H1 (cell line): ENCODE data around the gene RALA. TPM values are rescaled to one million over a fixed set of nuclear protein-coding genes. Genes with fewer than 3 reads are reported as not detected.

Experiments used
- CTCF ChIA-PET: fragments of 300-600 bp; sonication (Branson Sonifier 250); formaldehyde crosslinking; loops from one replicate; lab custom pipeline; 2021; ENCODE audit not compliant: partially characterized antibody; lab: Charles Lee
- POLR2A ChIA-PET: fragments of 300-600 bp; sonication (Branson Sonifier 250); formaldehyde crosslinking; loops from one replicate; lab custom pipeline; 2021; ENCODE audit warnings: inconsistent platforms; ENCODE audit not compliant: partially characterized antibody; lab: Charles Lee
- DNase-seq, 2 experiments: peaks; one replicate each; pipeline versions ENCODE4 v3.0.0 to v3.0.0-alpha.2; 2010 to 2022; ENCODE audit warnings: low spot score in 2 of 2, low read depth in 1 of 2, mixed read lengths in 1 of 2
- FAIRE-seq: peaks from 2 replicates; lab custom pipeline; 2011; peaks lifted over from hg19 to GRCh38; lab: Jason Lieb, UNC
- H2AFZ ChIP-seq: 2 replicates; pipeline ENCODE4 v1.8.1; 2012; ENCODE audit warnings: low read length, inconsistent platforms
- H2AK5ac ChIP-seq: 2 replicates; pipeline ENCODE4 v1.6.1; 2013; ENCODE audit warnings: low read depth, low read length
- H2BK120ac ChIP-seq: replicated peaks from 2 replicates; pipeline ENCODE3; 2013; ENCODE audit warnings: low read depth, low read length, inconsistent platforms
- H2BK12ac ChIP-seq: 2 replicates; pipeline ENCODE4 v1.6.1; 2013; ENCODE audit warnings: low read depth, low read length
- H2BK15ac ChIP-seq: 2 replicates; pipeline ENCODE4 v1.6.1; 2013; ENCODE audit warnings: low read length
- H2BK20ac ChIP-seq: 2 replicates; pipeline ENCODE4 v1.6.1; 2013; ENCODE audit warnings: low read length
- H2BK5ac ChIP-seq: 2 replicates; pipeline ENCODE4 v1.6.1; 2013; ENCODE audit warnings: low read depth, low read length
- H3K14ac ChIP-seq: 2 replicates; pipeline ENCODE4 v1.6.1; 2013; ENCODE audit warnings: inconsistent platforms; ENCODE audit not compliant: insufficient read length
- H3K18ac ChIP-seq: 2 replicates; pipeline ENCODE4 v1.6.1; 2013; ENCODE audit warnings: low read length; ENCODE audit errors: extremely low read depth
- H3K23ac ChIP-seq: 2 replicates; pipeline ENCODE4 v1.6.1; 2013; ENCODE audit warnings: inconsistent platforms; ENCODE audit not compliant: insufficient read length
- H3K23me2 ChIP-seq: 2 replicates; pipeline ENCODE4 v1.6.1; 2013; ENCODE audit warnings: low read depth, low read length
- H3K27ac ChIP-seq: 2 replicates; pipeline ENCODE4 v1.6.1; 2011; ENCODE audit warnings: low read depth, low read length, inconsistent platforms
- H3K27me3 ChIP-seq, 4 experiments: replicated peaks in 1 of 4; 1 replicate in 1 of 4; 2 replicates in 3 of 4; pipeline versions ENCODE4 v1.6.1 to v1.8.1; 2011 to 2013; ENCODE audit warnings: low read length in 3 of 4, mild to moderate bottlenecking in 3 of 4, inconsistent platforms in 2 of 4, mixed read lengths in 2 of 4, moderate library complexity in 1 of 4; ENCODE audit not compliant: control insufficient read depth in 3 of 4, insufficient read depth in 3 of 4; ENCODE audit errors: extremely low read depth in 1 of 4
- H3K36me3 ChIP-seq, 4 experiments: 2 replicates each; pipeline versions ENCODE4 v1.6.1 to v1.8.1; 2011 to 2013; ENCODE audit warnings: mild to moderate bottlenecking in 4 of 4, low read length in 3 of 4, moderate library complexity in 2 of 4, control low read depth in 1 of 4, inconsistent platforms in 1 of 4; ENCODE audit not compliant: insufficient read depth in 4 of 4, control insufficient read depth in 2 of 4
- H3K4ac ChIP-seq: replicated peaks from 2 replicates; pipeline ENCODE3; 2013; ENCODE audit warnings: low read length, low read depth, mixed read lengths, inconsistent platforms; ENCODE audit not compliant: insufficient read length
- H3K4me1 ChIP-seq, 4 experiments: replicated peaks in 1 of 4; 1 replicate in 1 of 4; 2 replicates in 3 of 4; pipeline versions ENCODE4 v1.6.1 to v1.8.1; 2011 to 2013; ENCODE audit warnings: low read length in 3 of 4, inconsistent platforms in 2 of 4, mixed read lengths in 1 of 4; ENCODE audit not compliant: insufficient read depth in 4 of 4, control insufficient read depth in 3 of 4
- H3K4me2 ChIP-seq, 2 experiments: 2 replicates each; pipeline versions ENCODE4 v1.6.1 to v1.8.1; 2011 to 2013; ENCODE audit warnings: low read depth in 2 of 2, low read length in 2 of 2, control low read depth in 1 of 2, inconsistent platforms in 1 of 2, mild to moderate bottlenecking in 1 of 2; ENCODE audit not compliant: insufficient read depth in 1 of 2
- H3K4me3 ChIP-seq, 4 experiments: fragments of 200-600, 300-600 bp in 1 of 4; sonication (generic), shearing (Covaris generic), sonication (Bioruptor Twin) in 1 of 4; 2 replicates each; pipeline versions ENCODE4 v1.5.1 to v1.8.1; 2011 to 2016; ENCODE audit warnings: low read length in 4 of 4, low read depth in 3 of 4, control low read depth in 2 of 4, inconsistent platforms in 2 of 4, mild to moderate bottlenecking in 2 of 4, mixed read lengths in 1 of 4, moderate library complexity in 1 of 4; ENCODE audit not compliant: insufficient read depth in 2 of 4; ENCODE audit errors: extremely low read depth in 1 of 4
- H3K56ac ChIP-seq: replicated peaks from 2 replicates; pipeline ENCODE3; 2013; ENCODE audit warnings: low read depth, mild to moderate bottlenecking, mixed read lengths, low read length, inconsistent platforms; ENCODE audit not compliant: insufficient read length
- H3K79me1 ChIP-seq: 2 replicates; pipeline ENCODE4 v1.6.1; 2013; ENCODE audit warnings: low read depth, low read length, control low read depth
- H3K79me2 ChIP-seq, 2 experiments: 2 replicates each; pipeline versions ENCODE4 v1.6.1 to v1.8.1; 2012 to 2013; ENCODE audit warnings: low read length in 2 of 2, mild to moderate bottlenecking in 2 of 2, inconsistent platforms in 1 of 2; ENCODE audit not compliant: insufficient read depth in 2 of 2, control insufficient read depth in 1 of 2
- H3K9ac ChIP-seq, 4 experiments: replicated peaks in 1 of 4; 1 replicate in 1 of 4; 2 replicates in 3 of 4; pipeline versions ENCODE4 v1.6.1 to v1.8.1; 2011 to 2013; ENCODE audit warnings: low read depth in 3 of 4, low read length in 3 of 4, control low read depth in 2 of 4, mild to moderate bottlenecking in 2 of 4, moderate library complexity in 2 of 4, inconsistent platforms in 1 of 4; ENCODE audit errors: extremely low read depth in 1 of 4
- H3K9me3 ChIP-seq, 2 experiments: 2 replicates each; pipeline versions ENCODE4 v1.6.1 to v1.8.1; 2012 to 2013; ENCODE audit warnings: mild to moderate bottlenecking in 2 of 2, moderate library complexity in 2 of 2, control low read depth in 1 of 2, inconsistent platforms in 1 of 2, low read depth in 1 of 2, low read length in 1 of 2, mixed read lengths in 1 of 2; ENCODE audit not compliant: insufficient read depth in 2 of 2
- H4K20me1 ChIP-seq, 2 experiments: replicated peaks in 1 of 2; 2 replicates each; pipeline versions ENCODE3 to v1.8.1; 2011 to 2013; ENCODE audit warnings: inconsistent platforms in 2 of 2, low read length in 2 of 2, mild to moderate bottlenecking in 1 of 2; ENCODE audit not compliant: insufficient read depth in 2 of 2, control insufficient read depth in 1 of 2
- H4K5ac ChIP-seq: 2 replicates; pipeline ENCODE4 v1.6.1; 2013; ENCODE audit warnings: low read length, low read depth, mixed read lengths, inconsistent platforms; ENCODE audit not compliant: insufficient read length
- H4K8ac ChIP-seq: 2 replicates; pipeline ENCODE4 v1.8.0; 2013; ENCODE audit warnings: mild to moderate bottlenecking, moderate library complexity, low read length, inconsistent platforms; ENCODE audit not compliant: insufficient read depth; ENCODE audit errors: extremely low read depth
- H4K91ac ChIP-seq: replicated peaks from 2 replicates; pipeline ENCODE3; 2013; ENCODE audit warnings: low read length, mixed read lengths, inconsistent platforms; ENCODE audit not compliant: insufficient read length
- ASH2L ChIP-seq: fragments of 200-600, 300-600 bp; sonication (generic); IDR thresholded peaks from one replicate; pipeline ENCODE4 v1.7.1; 2017; ENCODE audit warnings: low read length
- CREB1 ChIP-seq: IDR thresholded peaks from 2 replicates; pipeline ENCODE4 v1.6.1; 2012; ENCODE audit warnings: inconsistent platforms
- EP300 ChIP-seq, 2 experiments: IDR thresholded peaks; 1 replicate in 1 of 2; 2 replicates in 1 of 2; pipeline ENCODE4 v1.6.1; 2011 to 2012; ENCODE audit warnings: low read depth in 2 of 2, low read length in 2 of 2, mild to moderate bottlenecking in 2 of 2, borderline replicate concordance in 1 of 2, inconsistent platforms in 1 of 2, moderate library complexity in 1 of 2
- FOSL1 ChIP-seq: IDR thresholded peaks from 2 replicates; pipeline ENCODE4 v1.6.1; 2011; ENCODE audit warnings: mild to moderate bottlenecking, low read depth, low read length, moderate library complexity; ENCODE audit not compliant: insufficient read depth
- JUND ChIP-seq: IDR thresholded peaks from 2 replicates; pipeline ENCODE4 v1.6.1; 2011; ENCODE audit warnings: mild to moderate bottlenecking, improper control_type of control experiment, low read length
- KDM4A ChIP-seq: IDR thresholded peaks from one replicate; pipeline ENCODE4 v1.7.1; 2012; ENCODE audit warnings: low read depth, mild to moderate bottlenecking, moderate library complexity, low read length, inconsistent platforms; ENCODE audit not compliant: severe bottlenecking
- RBBP5 ChIP-seq: IDR thresholded peaks from 2 replicates; pipeline ENCODE4 v1.7.1; 2012; ENCODE audit warnings: low read depth, mild to moderate bottlenecking, inconsistent platforms, low read length, moderate library complexity, borderline replicate concordance
- SIN3A ChIP-seq, 2 experiments: IDR thresholded peaks in 1 of 2; conservative IDR thresholded peaks in 1 of 2; 2 replicates each; pipeline ENCODE4 v1.6.1; 2011 to 2012; ENCODE audit warnings: low read length in 2 of 2, improper control_type of control experiment in 1 of 2, low read depth in 1 of 2, mild to moderate bottlenecking in 1 of 2
- SIX5 ChIP-seq: IDR thresholded peaks from 2 replicates; pipeline ENCODE4 v1.6.1; 2011; ENCODE audit warnings: mild to moderate bottlenecking, low read depth, low read length
- SRF ChIP-seq: IDR thresholded peaks from 2 replicates; pipeline ENCODE4 v1.6.1; 2011; ENCODE audit warnings: mild to moderate bottlenecking, low read depth, low read length, moderate library complexity
- WGBS, 2 experiments: shearing (Covaris generic) in 1 of 2; methylation state at CpG; one replicate each; pipeline versions ENCODE4 v1.1.6 to v1.1.7; 2013 to 2015; ENCODE audit warnings: low lambda C conversion rate in 2 of 2, mixed read lengths in 2 of 2, inconsistent platforms in 1 of 2, low coverage in 1 of 2, missing lambda C conversion rate in 1 of 2; ENCODE audit not compliant: insufficient replicate concordance in 2 of 2, insufficient coverage in 1 of 2, insufficient read length in 1 of 2; ENCODE audit errors: extremely low coverage in 1 of 2, missing lambda C conversion rate in 1 of 2; 5-methylcytosine and 5-hydroxymethylcytosine counted together
- polyA plus RNA-seq, 7 experiments: library from polyadenylated mRNA; depleted of rRNA in 3 of 7; stranded (reverse) in 5 of 7; unstranded in 2 of 7; fragments of >200 nt in 5 of 7; fragments of 200-250 nt in 2 of 7; gene quantifications; 1 replicate in 5 of 7; 2 replicates in 1 of 7; 4 replicates in 1 of 7; pipeline versions ENCODE4 v1.2.1 to v1.2.3, GENCODE V29; 2011 to 2013; ENCODE audit warnings: missing spikeins in 2 of 7, mixed read lengths in 2 of 7
- total RNA-seq: library from RNA; stranded (reverse); fragmentation: NEBNext Ultra II Directional; extraction: Animal tissue kit (Norgen Biotek cat#: 25700); gene quantifications from 2 replicates; pipeline ENCODE4 v1.2.1, GENCODE V29; 2021

Gene RALA
- total and polyA plus RNA-seq, 2 of the 8 experiments (the other 6 are each of a cell fraction or from before 2014, with no cell fraction given) = 24.1 to 72.8 TPM

GRCh38 chr7:39623732-39624441, 515 bp downstream of the RALA start:
- no peak overlapping the region for H2BK20ac ChIP-seq
- peak overlapping the region; percentile 70; the same call in 1 of the 2 replicates for H3K27ac ChIP-seq
- H3K79me1 ChIP-seq = peaks cover 5% of the 10 kb centered on the region; the same call in 1 of the 2 replicates
- H3K9ac ChIP-seq = peak overlapping the region; percentile 62 to 93 (median 70)
- H3K4me3 ChIP-seq = peak overlapping the region; percentile 69 to 93 (median 78)
- no peak overlapping the region for H3K14ac ChIP-seq
- H2BK15ac ChIP-seq = no peak overlapping the region
- H4K91ac ChIP-seq = no peak overlapping the region
- peaks cover 2 to 8% (median 5%) of the 10 kb centered on the region in 4 experiments; a peak in 6 of 7 replicates for H3K4me1 ChIP-seq
- 1% methylated on average over 25 of the region's 68 CpGs; no CpG with 5 or more reads in 1 of the 2 experiments for WGBS, 2 experiments
- H3K23ac ChIP-seq = no peak overlapping the region
- peak overlapping the region; percentile 62 for H4K5ac ChIP-seq
- H3K27me3 ChIP-seq = no peaks in the 10 kb centered on the region
- no peak overlapping the region for H2AK5ac ChIP-seq
- no peak overlapping the region for H3K4ac ChIP-seq
- H3K18ac ChIP-seq = peak overlapping the region; percentile 76; the same call in 1 of the 2 replicates
- H3K79me2 ChIP-seq = peaks cover 23 to 57% of the 10 kb centered on the region in 2 experiments
- peaks cover 7% of the 10 kb centered on the region for H3K23me2 ChIP-seq
- peak overlapping the region; percentile 99; the same call in 1 of the 2 replicates for H4K8ac ChIP-seq
- 0 out of 4 replicates have a peak, but pooled peaks of 1 of the 2 experiments have one; percentile 25 for TF ChIP-seq SIN3A (conservative IDR thresholded peaks at IDR 0.05 in 1 of 2, IDR thresholded peaks at IDR 0.05 in 1 of 2; ENCODE audit: low read depth in 1 of 2, low read length in 2 of 2)
- peak; percentile 82 for TF ChIP-seq ASH2L
- no peak for TF ChIP-seq JUND
- TF ChIP-seq SIX5 = no peak
- no peak for TF ChIP-seq SRF
- TF ChIP-seq KDM4A = peak; percentile 34
- no peak for TF ChIP-seq FOSL1
- TF ChIP-seq RBBP5 = peak; percentile 91
- no peak for TF ChIP-seq CREB1
- TF ChIP-seq EP300 (IDR thresholded peaks at IDR 0.05; ENCODE audit: borderline replicate concordance in 1 of 2, low read depth in 2 of 2, low read length in 2 of 2) = no peak
- TF ChIP-seq, all 59 proteins: peak for 4
- ChIA-PET POLR2A (interaction anchor here (0.5 to 4.6 kb wide), 18 partner anchors 9 to 1540 kb away, joined by 3 to 47 read pairs (median 4); no protein-coding TSS in a partner anchor), CTCF (interaction anchor here (0.9 to 15.8 kb wide), 8 partner anchors 11 to 121 kb away, joined by 3 to 145 read pairs (median 4); no protein-coding TSS in a partner anchor)
- H4K20me1 ChIP-seq = peaks cover 0 to 6% of the 10 kb centered on the region in 2 experiments
- FAIRE-seq (no peak), DNase-seq (no peak)
- H3K9me3 ChIP-seq = no peaks in the 10 kb centered on the region
- peak overlapping the region; percentile 80 to 87 for H3K4me2 ChIP-seq
- no peak overlapping the region for H3K56ac ChIP-seq
- peaks cover 0 to 4% (median 0%) of the 10 kb centered on the region in 4 experiments; a peak in 1 of 8 replicates for H3K36me3 ChIP-seq
- H2BK12ac ChIP-seq = no peak overlapping the region
- no peak overlapping the region for H2AFZ ChIP-seq
- no peak overlapping the region for H2BK120ac ChIP-seq
- peak overlapping the region; percentile 89; the same call in 1 of the 2 replicates for H2BK5ac ChIP-seq
